WTC11 (cell line): Measurements from ENCODE around the gene FAM53A. TPM values are rescaled to one million over a fixed set of nuclear protein-coding genes. Genes with fewer than 3 reads are reported as not detected.

ENCODE experiments used
- CBFB ChIP-seq: sonication (generic); formaldehyde crosslinking; IDR thresholded peaks from 2 replicates; pipeline ENCODE4 v1.8.1; 2022; ENCODE audit warnings: mild to moderate bottlenecking, low read depth, missing genetic modification reagents
- ELF4 ChIP-seq: sonication (generic); formaldehyde crosslinking; IDR thresholded peaks from 2 replicates; pipeline ENCODE4 v1.8.1; 2022; ENCODE audit warnings: low read depth, mild to moderate bottlenecking, moderate library complexity, missing genetic modification reagents
- FOXJ3 ChIP-seq: sonication (generic); formaldehyde crosslinking; IDR thresholded peaks from 2 replicates; pipeline ENCODE4 v1.9.0; 2021; ENCODE audit warnings: missing genetic modification reagents, mild to moderate bottlenecking, borderline replicate concordance
- FOXP1 ChIP-seq: sonication (generic); formaldehyde crosslinking; IDR thresholded peaks from 2 replicates; pipeline ENCODE4 v1.8.0; 2022; ENCODE audit warnings: missing genetic modification reagents, mild to moderate bottlenecking, moderate library complexity, borderline replicate concordance
- NFATC4 ChIP-seq: fragments of 250-450 bp; sonication (Bioruptor Pico); IDR thresholded peaks from 2 replicates; pipeline ENCODE4 v1.9.0; 2021; ENCODE audit warnings: mild to moderate bottlenecking
- NFE2L1 ChIP-seq: sonication (generic); formaldehyde crosslinking; IDR thresholded peaks from 2 replicates; pipeline ENCODE4 v1.8.1; 2023; ENCODE audit warnings: missing genetic modification reagents
- NR2C2 ChIP-seq: sonication (generic); formaldehyde crosslinking; IDR thresholded peaks from 2 replicates; pipeline ENCODE4 v1.8.0; 2022; ENCODE audit warnings: mild to moderate bottlenecking, missing genetic modification reagents
- PRRX2 ChIP-seq: fragments of 250-450 bp; sonication (Bioruptor Pico); IDR thresholded peaks from 2 replicates; pipeline ENCODE4 v1.8.0; 2021; ENCODE audit warnings: mild to moderate bottlenecking
- RELA ChIP-seq: sonication (generic); formaldehyde crosslinking; IDR thresholded peaks from 2 replicates; pipeline ENCODE4 v1.8.1; 2022; ENCODE audit warnings: missing genetic modification reagents, mild to moderate bottlenecking, borderline replicate concordance
- SMAD3 ChIP-seq: sonication (generic); formaldehyde crosslinking; IDR thresholded peaks from 2 replicates; pipeline ENCODE4 v1.8.0; 2022; ENCODE audit warnings: missing genetic modification reagents, mild to moderate bottlenecking, borderline replicate concordance
- SOX15 ChIP-seq: fragments of 250-450 bp; sonication (Bioruptor Pico); IDR thresholded peaks from 2 replicates; pipeline ENCODE4 v1.9.0; 2021; ENCODE audit warnings: mild to moderate bottlenecking
- SP1 ChIP-seq: sonication (generic); formaldehyde crosslinking; conservative IDR thresholded peaks from 2 replicates; pipeline ENCODE4 v1.8.1; 2022; ENCODE audit warnings: missing genetic modification reagents
- TEAD1 ChIP-seq: sonication (generic); formaldehyde crosslinking; IDR thresholded peaks from 2 replicates; pipeline ENCODE4 v1.8.0; 2022; ENCODE audit warnings: mild to moderate bottlenecking, missing genetic modification reagents
- TEAD4 ChIP-seq: sonication (generic); formaldehyde crosslinking; IDR thresholded peaks from 2 replicates; pipeline ENCODE4 v1.8.0; 2022; ENCODE audit warnings: mild to moderate bottlenecking, missing genetic modification reagents
- ZNF219 ChIP-seq: sonication (generic); formaldehyde crosslinking; IDR thresholded peaks from 2 replicates; pipeline ENCODE4 v1.8.0; 2023; ENCODE audit warnings: missing genetic modification reagents, mild to moderate bottlenecking, borderline replicate concordance
- ZNF232 ChIP-seq: sonication (generic); formaldehyde crosslinking; IDR thresholded peaks from 2 replicates; pipeline ENCODE4 v1.8.0; 2022; ENCODE audit warnings: mild to moderate bottlenecking, missing genetic modification reagents
- total RNA-seq: library from RNA; stranded (reverse); gene quantifications from 3 replicates; pipeline ENCODE4 v1.2.3, GENCODE V29; 2021
- TF ChIP-seq, protein P1 (sequence below): fragments of 250-450 bp; sonication (Bioruptor Pico); IDR thresholded peaks from 2 replicates; pipeline ENCODE4 v1.9.0; 2021; ENCODE audit warnings: mild to moderate bottlenecking
- TF ChIP-seq, protein P2 (sequence below): sonication (generic); formaldehyde crosslinking; IDR thresholded peaks from 2 replicates; pipeline ENCODE4 v1.8.0; 2022; ENCODE audit warnings: mild to moderate bottlenecking, missing genetic modification reagents
- TF ChIP-seq, protein P3 (sequence below): sonication (generic); formaldehyde crosslinking; IDR thresholded peaks from 2 replicates; pipeline ENCODE4 v1.8.0; 2023; ENCODE audit warnings: missing genetic modification reagents, mild to moderate bottlenecking, borderline replicate concordance
- TF ChIP-seq, protein P4 (sequence below): sonication (generic); formaldehyde crosslinking; IDR thresholded peaks from 2 replicates; pipeline ENCODE4 v1.8.0; 2022; ENCODE audit warnings: mild to moderate bottlenecking, missing genetic modification reagents
- TF ChIP-seq, protein P5 (sequence below): fragments of 250-450 bp; sonication (Bioruptor Pico); conservative IDR thresholded peaks from 2 replicates; pipeline ENCODE4 v1.9.0; 2021; ENCODE audit warnings: mild to moderate bottlenecking
- TF ChIP-seq, protein P6 (sequence below): sonication (generic); formaldehyde crosslinking; conservative IDR thresholded peaks from 2 replicates; pipeline ENCODE4 v1.8.1; 2022; ENCODE audit warnings: mild to moderate bottlenecking, missing genetic modification reagents
- TF ChIP-seq, protein P7 (sequence below): sonication (generic); formaldehyde crosslinking; IDR thresholded peaks from 2 replicates; pipeline ENCODE4 v1.8.1; 2022; ENCODE audit warnings: mild to moderate bottlenecking, moderate library complexity, missing genetic modification reagents
- TF ChIP-seq, protein P8 (sequence below): sonication (generic); formaldehyde crosslinking; IDR thresholded peaks from 2 replicates; pipeline ENCODE4 v1.8.0; 2022; ENCODE audit warnings: mild to moderate bottlenecking, missing genetic modification reagents

Gene FAM53A
- total RNA-seq, 1 experiment from 2014 or later: 2.9 TPM

DNA sequence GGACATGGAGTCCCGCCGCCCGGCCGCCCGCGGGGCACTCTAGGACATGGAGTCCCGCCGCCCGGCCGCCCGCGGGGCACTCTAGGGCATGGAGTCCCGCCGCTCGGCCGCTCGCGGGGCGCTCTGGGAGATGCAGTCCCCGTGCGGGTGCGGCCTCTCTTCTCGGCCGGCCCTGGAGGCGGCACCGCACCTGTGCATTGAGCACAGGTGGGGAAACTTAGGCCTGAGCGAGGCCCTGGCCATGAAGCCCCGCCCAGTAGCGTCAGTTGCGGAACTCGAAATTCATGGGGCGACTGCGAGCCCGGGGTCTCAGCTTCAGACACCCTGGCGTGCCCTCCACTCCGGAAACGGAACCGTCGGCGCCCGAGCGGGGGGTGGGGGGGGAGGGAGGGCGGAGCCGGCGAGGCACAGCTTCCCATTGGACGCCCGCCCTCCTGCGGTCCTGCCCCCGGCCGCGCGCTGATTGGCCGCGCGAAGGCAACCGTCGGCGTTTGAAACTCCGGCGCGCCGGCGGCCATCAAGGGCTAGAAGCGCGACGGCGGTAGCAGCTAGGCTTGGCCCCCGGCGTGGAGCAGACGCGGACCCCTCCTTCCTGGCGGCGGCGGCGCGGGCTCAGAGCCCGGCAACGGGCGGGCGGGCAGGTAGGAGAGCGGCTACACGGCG, 37.0 kb upstream of the FAM53A start, which contains the start of the genes TACC3 and TMEM129 (continued):
- TF ChIP-seq, protein P1, sequence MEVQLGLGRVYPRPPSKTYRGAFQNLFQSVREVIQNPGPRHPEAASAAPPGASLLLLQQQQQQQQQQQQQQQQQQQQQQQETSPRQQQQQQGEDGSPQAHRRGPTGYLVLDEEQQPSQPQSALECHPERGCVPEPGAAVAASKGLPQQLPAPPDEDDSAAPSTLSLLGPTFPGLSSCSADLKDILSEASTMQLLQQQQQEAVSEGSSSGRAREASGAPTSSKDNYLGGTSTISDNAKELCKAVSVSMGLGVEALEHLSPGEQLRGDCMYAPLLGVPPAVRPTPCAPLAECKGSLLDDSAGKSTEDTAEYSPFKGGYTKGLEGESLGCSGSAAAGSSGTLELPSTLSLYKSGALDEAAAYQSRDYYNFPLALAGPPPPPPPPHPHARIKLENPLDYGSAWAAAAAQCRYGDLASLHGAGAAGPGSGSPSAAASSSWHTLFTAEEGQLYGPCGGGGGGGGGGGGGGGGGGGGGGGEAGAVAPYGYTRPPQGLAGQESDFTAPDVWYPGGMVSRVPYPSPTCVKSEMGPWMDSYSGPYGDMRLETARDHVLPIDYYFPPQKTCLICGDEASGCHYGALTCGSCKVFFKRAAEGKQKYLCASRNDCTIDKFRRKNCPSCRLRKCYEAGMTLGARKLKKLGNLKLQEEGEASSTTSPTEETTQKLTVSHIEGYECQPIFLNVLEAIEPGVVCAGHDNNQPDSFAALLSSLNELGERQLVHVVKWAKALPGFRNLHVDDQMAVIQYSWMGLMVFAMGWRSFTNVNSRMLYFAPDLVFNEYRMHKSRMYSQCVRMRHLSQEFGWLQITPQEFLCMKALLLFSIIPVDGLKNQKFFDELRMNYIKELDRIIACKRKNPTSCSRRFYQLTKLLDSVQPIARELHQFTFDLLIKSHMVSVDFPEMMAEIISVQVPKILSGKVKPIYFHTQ (CRISPR knock-in tag): no peak
- TF ChIP-seq NFE2L1: no peak
- TF ChIP-seq FOXJ3: no peak
- TF ChIP-seq, protein P2, sequence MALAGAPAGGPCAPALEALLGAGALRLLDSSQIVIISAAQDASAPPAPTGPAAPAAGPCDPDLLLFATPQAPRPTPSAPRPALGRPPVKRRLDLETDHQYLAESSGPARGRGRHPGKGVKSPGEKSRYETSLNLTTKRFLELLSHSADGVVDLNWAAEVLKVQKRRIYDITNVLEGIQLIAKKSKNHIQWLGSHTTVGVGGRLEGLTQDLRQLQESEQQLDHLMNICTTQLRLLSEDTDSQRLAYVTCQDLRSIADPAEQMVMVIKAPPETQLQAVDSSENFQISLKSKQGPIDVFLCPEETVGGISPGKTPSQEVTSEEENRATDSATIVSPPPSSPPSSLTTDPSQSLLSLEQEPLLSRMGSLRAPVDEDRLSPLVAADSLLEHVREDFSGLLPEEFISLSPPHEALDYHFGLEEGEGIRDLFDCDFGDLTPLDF: no peak
- TF ChIP-seq, protein P3, sequence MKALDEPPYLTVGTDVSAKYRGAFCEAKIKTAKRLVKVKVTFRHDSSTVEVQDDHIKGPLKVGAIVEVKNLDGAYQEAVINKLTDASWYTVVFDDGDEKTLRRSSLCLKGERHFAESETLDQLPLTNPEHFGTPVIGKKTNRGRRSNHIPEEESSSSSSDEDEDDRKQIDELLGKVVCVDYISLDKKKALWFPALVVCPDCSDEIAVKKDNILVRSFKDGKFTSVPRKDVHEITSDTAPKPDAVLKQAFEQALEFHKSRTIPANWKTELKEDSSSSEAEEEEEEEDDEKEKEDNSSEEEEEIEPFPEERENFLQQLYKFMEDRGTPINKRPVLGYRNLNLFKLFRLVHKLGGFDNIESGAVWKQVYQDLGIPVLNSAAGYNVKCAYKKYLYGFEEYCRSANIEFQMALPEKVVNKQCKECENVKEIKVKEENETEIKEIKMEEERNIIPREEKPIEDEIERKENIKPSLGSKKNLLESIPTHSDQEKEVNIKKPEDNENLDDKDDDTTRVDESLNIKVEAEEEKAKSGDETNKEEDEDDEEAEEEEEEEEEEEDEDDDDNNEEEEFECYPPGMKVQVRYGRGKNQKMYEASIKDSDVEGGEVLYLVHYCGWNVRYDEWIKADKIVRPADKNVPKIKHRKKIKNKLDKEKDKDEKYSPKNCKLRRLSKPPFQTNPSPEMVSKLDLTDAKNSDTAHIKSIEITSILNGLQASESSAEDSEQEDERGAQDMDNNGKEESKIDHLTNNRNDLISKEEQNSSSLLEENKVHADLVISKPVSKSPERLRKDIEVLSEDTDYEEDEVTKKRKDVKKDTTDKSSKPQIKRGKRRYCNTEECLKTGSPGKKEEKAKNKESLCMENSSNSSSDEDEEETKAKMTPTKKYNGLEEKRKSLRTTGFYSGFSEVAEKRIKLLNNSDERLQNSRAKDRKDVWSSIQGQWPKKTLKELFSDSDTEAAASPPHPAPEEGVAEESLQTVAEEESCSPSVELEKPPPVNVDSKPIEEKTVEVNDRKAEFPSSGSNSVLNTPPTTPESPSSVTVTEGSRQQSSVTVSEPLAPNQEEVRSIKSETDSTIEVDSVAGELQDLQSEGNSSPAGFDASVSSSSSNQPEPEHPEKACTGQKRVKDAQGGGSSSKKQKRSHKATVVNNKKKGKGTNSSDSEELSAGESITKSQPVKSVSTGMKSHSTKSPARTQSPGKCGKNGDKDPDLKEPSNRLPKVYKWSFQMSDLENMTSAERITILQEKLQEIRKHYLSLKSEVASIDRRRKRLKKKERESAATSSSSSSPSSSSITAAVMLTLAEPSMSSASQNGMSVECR (CRISPR knock-in tag): no peak
- TF ChIP-seq, protein P4, sequence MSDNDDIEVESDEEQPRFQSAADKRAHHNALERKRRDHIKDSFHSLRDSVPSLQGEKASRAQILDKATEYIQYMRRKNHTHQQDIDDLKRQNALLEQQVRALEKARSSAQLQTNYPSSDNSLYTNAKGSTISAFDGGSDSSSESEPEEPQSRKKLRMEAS (CRISPR knock-in tag): no peak; the same call in 1 of the 2 replicates
- TF ChIP-seq SP1 (CRISPR knock-in tag): peak; percentile 80
- TF ChIP-seq, protein P5, sequence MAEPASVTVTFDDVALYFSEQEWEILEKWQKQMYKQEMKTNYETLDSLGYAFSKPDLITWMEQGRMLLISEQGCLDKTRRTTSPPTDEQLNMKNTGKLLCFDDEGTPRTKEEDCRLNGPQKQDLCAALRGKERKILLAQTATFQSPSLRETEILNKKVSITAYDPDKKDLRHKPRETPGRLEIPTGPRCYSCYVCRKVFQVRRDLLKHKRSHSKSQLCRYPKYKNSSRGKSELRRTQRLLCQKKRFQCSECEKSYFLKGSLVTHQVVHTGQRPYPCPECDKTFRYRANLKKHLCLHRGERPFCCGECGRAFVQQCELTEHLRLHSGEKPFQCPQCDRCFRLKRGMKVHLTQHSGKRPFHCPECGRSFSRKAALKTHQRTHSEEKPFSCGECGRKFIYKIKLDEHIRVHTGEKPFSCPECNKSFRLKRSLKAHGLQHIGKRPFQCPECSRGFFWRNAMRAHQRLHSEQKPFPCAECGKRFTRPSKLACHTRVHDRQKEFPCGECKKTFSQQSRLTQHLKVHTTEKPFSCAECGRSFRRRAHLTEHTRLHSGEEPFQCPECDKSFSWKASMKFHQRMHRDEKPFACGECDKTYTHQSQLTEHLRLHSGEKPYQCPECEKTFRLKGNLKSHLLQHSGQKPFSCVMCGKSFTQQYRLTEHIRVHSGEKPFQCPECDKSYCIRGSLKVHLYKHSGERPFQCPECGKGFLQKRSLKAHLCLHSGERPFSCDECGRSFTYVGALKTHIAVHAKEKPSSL (CRISPR knock-in tag): no peak
- TF ChIP-seq ZNF232 (CRISPR knock-in tag): no peak
- no peak for TF ChIP-seq SMAD3 (CRISPR knock-in tag)
- TF ChIP-seq SOX15 (CRISPR knock-in tag): no peak
- TF ChIP-seq, protein P6, sequence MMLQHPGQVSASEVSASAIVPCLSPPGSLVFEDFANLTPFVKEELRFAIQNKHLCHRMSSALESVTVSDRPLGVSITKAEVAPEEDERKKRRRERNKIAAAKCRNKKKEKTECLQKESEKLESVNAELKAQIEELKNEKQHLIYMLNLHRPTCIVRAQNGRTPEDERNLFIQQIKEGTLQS (CRISPR knock-in tag): no peak
- TF ChIP-seq TEAD4 (CRISPR knock-in tag): no peak
- no peak for TF ChIP-seq PRRX2 (CRISPR knock-in tag)
- no peak for TF ChIP-seq RELA (CRISPR knock-in tag)
- no peak for TF ChIP-seq TEAD1
- TF ChIP-seq, protein P7, sequence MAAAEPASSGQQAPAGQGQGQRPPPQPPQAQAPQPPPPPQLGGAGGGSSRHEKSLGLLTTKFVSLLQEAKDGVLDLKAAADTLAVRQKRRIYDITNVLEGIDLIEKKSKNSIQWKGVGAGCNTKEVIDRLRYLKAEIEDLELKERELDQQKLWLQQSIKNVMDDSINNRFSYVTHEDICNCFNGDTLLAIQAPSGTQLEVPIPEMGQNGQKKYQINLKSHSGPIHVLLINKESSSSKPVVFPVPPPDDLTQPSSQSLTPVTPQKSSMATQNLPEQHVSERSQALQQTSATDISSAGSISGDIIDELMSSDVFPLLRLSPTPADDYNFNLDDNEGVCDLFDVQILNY (CRISPR knock-in tag): no peak
- TF ChIP-seq NFATC4: no peak
- TF ChIP-seq, protein P8, sequence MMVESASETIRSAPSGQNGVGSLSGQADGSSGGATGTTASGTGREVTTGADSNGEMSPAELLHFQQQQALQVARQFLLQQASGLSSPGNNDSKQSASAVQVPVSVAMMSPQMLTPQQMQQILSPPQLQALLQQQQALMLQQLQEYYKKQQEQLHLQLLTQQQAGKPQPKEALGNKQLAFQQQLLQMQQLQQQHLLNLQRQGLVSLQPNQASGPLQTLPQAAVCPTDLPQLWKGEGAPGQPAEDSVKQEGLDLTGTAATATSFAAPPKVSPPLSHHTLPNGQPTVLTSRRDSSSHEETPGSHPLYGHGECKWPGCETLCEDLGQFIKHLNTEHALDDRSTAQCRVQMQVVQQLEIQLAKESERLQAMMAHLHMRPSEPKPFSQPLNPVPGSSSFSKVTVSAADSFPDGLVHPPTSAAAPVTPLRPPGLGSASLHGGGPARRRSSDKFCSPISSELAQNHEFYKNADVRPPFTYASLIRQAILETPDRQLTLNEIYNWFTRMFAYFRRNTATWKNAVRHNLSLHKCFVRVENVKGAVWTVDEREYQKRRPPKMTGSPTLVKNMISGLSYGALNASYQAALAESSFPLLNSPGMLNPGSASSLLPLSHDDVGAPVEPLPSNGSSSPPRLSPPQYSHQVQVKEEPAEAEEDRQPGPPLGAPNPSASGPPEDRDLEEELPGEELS: no peak
- TF ChIP-seq NR2C2 (CRISPR knock-in tag): peak; percentile 89
- TF ChIP-seq ELF4: peak; percentile 30; the same call in 1 of the 2 replicates
- TF ChIP-seq ZNF219 (CRISPR knock-in tag): no peak
- no peak for TF ChIP-seq CBFB (CRISPR knock-in tag)
- TF ChIP-seq FOXP1 (CRISPR knock-in tag): no peak
